ENCODE measurements around the gene OR5B21.

OR5B21 gene

GRCh38 chr11:58511636-58512035 lies 3.7 kb upstream of the OR5B21 start:
- H3K4me3 ChIP-seq (ENCODE audit: insufficient read depth, low read depth, low read length, poor library complexity, severe bottlenecking), result no peak overlapping the region
- no peaks in the 10 kb centered on the region for H3K9me3 ChIP-seq (ENCODE audit: control insufficient read depth, low read length)
- DNase-seq, result no peak
- no peaks in the 10 kb centered on the region for H3K36me3 ChIP-seq (ENCODE audit: control insufficient read depth, insufficient read depth, low read length)
- H3K4me1 ChIP-seq (ENCODE audit: control insufficient read depth, insufficient read depth, low read length, poor library complexity, severe bottlenecking), result no peaks in the 10 kb centered on the region
- H3K27me3 ChIP-seq (replicated peaks; ENCODE audit: control insufficient read depth, insufficient read depth, low read length, poor library complexity, severe bottlenecking), result no peaks in the 10 kb centered on the region
- H3K27ac ChIP-seq (ENCODE audit: insufficient read depth, low read length, poor library complexity, severe bottlenecking), result no peak overlapping the region

GRCh38 chr11:58509748-58510147 lies 1.8 kb upstream of the OR5B21 start:
- Histone ChIP-seq H3K27me3 (replicated peaks; ENCODE audit: control insufficient read depth, insufficient read depth, low read length, poor library complexity, severe bottlenecking) (no peaks in the 10 kb centered on the region), H3K36me3 (ENCODE audit: control insufficient read depth, insufficient read depth, low read length) (no peaks in the 10 kb centered on the region), H3K9me3 (ENCODE audit: control insufficient read depth, low read length) (no peaks in the 10 kb centered on the region), H3K4me3 (ENCODE audit: insufficient read depth, low read depth, low read length, poor library complexity, severe bottlenecking) (no peak overlapping the region), H3K27ac (ENCODE audit: insufficient read depth, low read length, poor library complexity, severe bottlenecking) (no peak overlapping the region), H3K4me1 (ENCODE audit: control insufficient read depth, insufficient read depth, low read length, poor library complexity, severe bottlenecking) (no peaks in the 10 kb centered on the region)
- no peak for DNase-seq

GRCh38 chr11:58508814-58509213 lies 909 bp upstream of the OR5B21 start:
- Histone ChIP-seq H3K4me1 (ENCODE audit: control insufficient read depth, insufficient read depth, low read length, poor library complexity, severe bottlenecking) (no peaks in the 10 kb centered on the region), H3K9me3 (ENCODE audit: control insufficient read depth, low read length) (no peaks in the 10 kb centered on the region), H3K27ac (ENCODE audit: insufficient read depth, low read length, poor library complexity, severe bottlenecking) (no peak overlapping the region), H3K27me3 (replicated peaks; ENCODE audit: control insufficient read depth, insufficient read depth, low read length, poor library complexity, severe bottlenecking) (no peaks in the 10 kb centered on the region), H3K4me3 (ENCODE audit: insufficient read depth, low read depth, low read length, poor library complexity, severe bottlenecking) (no peak overlapping the region), H3K36me3 (ENCODE audit: control insufficient read depth, insufficient read depth, low read length) (no peaks in the 10 kb centered on the region)
- DNase-seq, result no peak

GRCh38 chr11:58507355-58507754 lies 550 bp downstream of the OR5B21 start:
- Histone ChIP-seq H3K27ac (ENCODE audit: insufficient read depth, low read length, poor library complexity, severe bottlenecking) (no peak overlapping the region), H3K36me3 (ENCODE audit: control insufficient read depth, insufficient read depth, low read length) (no peaks in the 10 kb centered on the region), H3K27me3 (replicated peaks; ENCODE audit: control insufficient read depth, insufficient read depth, low read length, poor library complexity, severe bottlenecking) (no peaks in the 10 kb centered on the region), H3K9me3 (ENCODE audit: control insufficient read depth, low read length) (no peaks in the 10 kb centered on the region), H3K4me3 (ENCODE audit: insufficient read depth, low read depth, low read length, poor library complexity, severe bottlenecking) (no peak overlapping the region), H3K4me1 (ENCODE audit: control insufficient read depth, insufficient read depth, low read length, poor library complexity, severe bottlenecking) (no peaks in the 10 kb centered on the region)
- no peak for DNase-seq

- no peak overlapping the region for H3K27ac ChIP-seq (ENCODE audit: insufficient read depth, low read length, poor library complexity, severe bottlenecking)
- no peak for DNase-seq
- H3K36me3 ChIP-seq (ENCODE audit: control insufficient read depth, insufficient read depth, low read length), result no peaks in the 10 kb centered on the region
- no peak overlapping the region for H3K4me3 ChIP-seq (ENCODE audit: insufficient read depth, low read depth, low read length, poor library complexity, severe bottlenecking)
- no peaks in the 10 kb centered on the region for H3K9me3 ChIP-seq (ENCODE audit: control insufficient read depth, low read length)
- H3K4me1 ChIP-seq (ENCODE audit: control insufficient read depth, insufficient read depth, low read length, poor library complexity, severe bottlenecking), result no peaks in the 10 kb centered on the region
- no peaks in the 10 kb centered on the region for H3K27me3 ChIP-seq (replicated peaks; ENCODE audit: control insufficient read depth, insufficient read depth, low read length, poor library complexity, severe bottlenecking)
Observed at GRCh38 chr11:58506935-58507334, 970 bp downstream of the OR5B21 start.

- H3K4me1 ChIP-seq (ENCODE audit: control insufficient read depth, insufficient read depth, low read length, poor library complexity, severe bottlenecking), result no peaks in the 10 kb centered on the region
- no peak overlapping the region for H3K4me3 ChIP-seq (ENCODE audit: insufficient read depth, low read depth, low read length, poor library complexity, severe bottlenecking)
- DNase-seq, result no peak
- H3K27ac ChIP-seq (ENCODE audit: insufficient read depth, low read length, poor library complexity, severe bottlenecking), result no peak overlapping the region
- H3K36me3 ChIP-seq (ENCODE audit: control insufficient read depth, insufficient read depth, low read length), result no peaks in the 10 kb centered on the region
- H3K27me3 ChIP-seq (replicated peaks; ENCODE audit: control insufficient read depth, insufficient read depth, low read length, poor library complexity, severe bottlenecking), result no peaks in the 10 kb centered on the region
- no peaks in the 10 kb centered on the region for H3K9me3 ChIP-seq (ENCODE audit: control insufficient read depth, low read length)
Observed at GRCh38 chr11:58505849-58506248, 2.1 kb downstream of the OR5B21 start.

- H3K27ac ChIP-seq (ENCODE audit: insufficient read depth, low read length, poor library complexity, severe bottlenecking), result no peak overlapping the region
- no peaks in the 10 kb centered on the region for H3K36me3 ChIP-seq (ENCODE audit: control insufficient read depth, insufficient read depth, low read length)
- no peaks in the 10 kb centered on the region for H3K9me3 ChIP-seq (ENCODE audit: control insufficient read depth, low read length)
- DNase-seq, result no peak
- H3K4me3 ChIP-seq (ENCODE audit: insufficient read depth, low read depth, low read length, poor library complexity, severe bottlenecking), result no peak overlapping the region
- H3K27me3 ChIP-seq (replicated peaks; ENCODE audit: control insufficient read depth, insufficient read depth, low read length, poor library complexity, severe bottlenecking), result no peaks in the 10 kb centered on the region
- no peaks in the 10 kb centered on the region for H3K4me1 ChIP-seq (ENCODE audit: control insufficient read depth, insufficient read depth, low read length, poor library complexity, severe bottlenecking)
Observed at GRCh38 chr11:58504232-58504631, 3.7 kb downstream of the OR5B21 start.

- no peaks in the 10 kb centered on the region for H3K4me1 ChIP-seq (ENCODE audit: control insufficient read depth, insufficient read depth, low read length, poor library complexity, severe bottlenecking)
- no peaks in the 10 kb centered on the region for H3K27me3 ChIP-seq (replicated peaks; ENCODE audit: control insufficient read depth, insufficient read depth, low read length, poor library complexity, severe bottlenecking)
- H3K36me3 ChIP-seq (ENCODE audit: control insufficient read depth, insufficient read depth, low read length), result no peaks in the 10 kb centered on the region
- H3K4me3 ChIP-seq (ENCODE audit: insufficient read depth, low read depth, low read length, poor library complexity, severe bottlenecking), result no peak overlapping the region
- no peak for DNase-seq
- H3K9me3 ChIP-seq (ENCODE audit: control insufficient read depth, low read length), result no peaks in the 10 kb centered on the region
- H3K27ac ChIP-seq (ENCODE audit: insufficient read depth, low read length, poor library complexity, severe bottlenecking), result no peak overlapping the region
Observed at GRCh38 chr11:58503361-58503856, 4.5 kb downstream of the OR5B21 start.

GRCh38 chr11:58502004-58502403 lies 5.9 kb downstream of the OR5B21 start:
- Histone ChIP-seq H3K4me1 (ENCODE audit: control insufficient read depth, insufficient read depth, low read length, poor library complexity, severe bottlenecking) (no peaks in the 10 kb centered on the region), H3K36me3 (ENCODE audit: control insufficient read depth, insufficient read depth, low read length) (no peaks in the 10 kb centered on the region), H3K27me3 (replicated peaks; ENCODE audit: control insufficient read depth, insufficient read depth, low read length, poor library complexity, severe bottlenecking) (no peaks in the 10 kb centered on the region), H3K4me3 (ENCODE audit: insufficient read depth, low read depth, low read length, poor library complexity, severe bottlenecking) (no peak overlapping the region), H3K27ac (ENCODE audit: insufficient read depth, low read length, poor library complexity, severe bottlenecking) (no peak overlapping the region), H3K9me3 (ENCODE audit: control insufficient read depth, low read length) (no peaks in the 10 kb centered on the region)
- DNase-seq, result no peak

- Histone ChIP-seq H3K4me1 (ENCODE audit: control insufficient read depth, insufficient read depth, low read length, poor library complexity, severe bottlenecking) (no peaks in the 10 kb centered on the region), H3K36me3 (ENCODE audit: control insufficient read depth, insufficient read depth, low read length) (no peaks in the 10 kb centered on the region), H3K4me3 (ENCODE audit: insufficient read depth, low read depth, low read length, poor library complexity, severe bottlenecking) (no peak overlapping the region), H3K27ac (ENCODE audit: insufficient read depth, low read length, poor library complexity, severe bottlenecking) (no peak overlapping the region), H3K9me3 (ENCODE audit: control insufficient read depth, low read length) (no peaks in the 10 kb centered on the region), H3K27me3 (replicated peaks; ENCODE audit: control insufficient read depth, insufficient read depth, low read length, poor library complexity, severe bottlenecking) (no peaks in the 10 kb centered on the region)
- no peak for DNase-seq
Observed at GRCh38 chr11:58498464-58498863, 9.4 kb downstream of the OR5B21 start.

- no peaks in the 10 kb centered on the region for H3K36me3 ChIP-seq (ENCODE audit: control insufficient read depth, insufficient read depth, low read length)
- no peak overlapping the region for H3K4me3 ChIP-seq (ENCODE audit: insufficient read depth, low read depth, low read length, poor library complexity, severe bottlenecking)
- no peaks in the 10 kb centered on the region for H3K4me1 ChIP-seq (ENCODE audit: control insufficient read depth, insufficient read depth, low read length, poor library complexity, severe bottlenecking)
- no peak overlapping the region for H3K27ac ChIP-seq (ENCODE audit: insufficient read depth, low read length, poor library complexity, severe bottlenecking)
- DNase-seq, result no peak
- H3K27me3 ChIP-seq (replicated peaks; ENCODE audit: control insufficient read depth, insufficient read depth, low read length, poor library complexity, severe bottlenecking), result no peaks in the 10 kb centered on the region
- H3K9me3 ChIP-seq (ENCODE audit: control insufficient read depth, low read length), result no peaks in the 10 kb centered on the region
Observed at GRCh38 chr11:58497951-58498350, 10.0 kb downstream of the OR5B21 start.

All from effector memory CD4-positive, alpha-beta T cell (primary cell).